ENCODE results near the gene ATP8A2. TPM values are rescaled to one million over a fixed set of nuclear protein-coding genes. Genes with fewer than 3 reads are reported as not detected.
A peak's percentile ranks its signal among the peaks of the same experiment; 100 is the strongest.

ATP8A2 gene
- total RNA-seq, result under 1 TPM; 0.08 to 0.19 TPM

DNA sequence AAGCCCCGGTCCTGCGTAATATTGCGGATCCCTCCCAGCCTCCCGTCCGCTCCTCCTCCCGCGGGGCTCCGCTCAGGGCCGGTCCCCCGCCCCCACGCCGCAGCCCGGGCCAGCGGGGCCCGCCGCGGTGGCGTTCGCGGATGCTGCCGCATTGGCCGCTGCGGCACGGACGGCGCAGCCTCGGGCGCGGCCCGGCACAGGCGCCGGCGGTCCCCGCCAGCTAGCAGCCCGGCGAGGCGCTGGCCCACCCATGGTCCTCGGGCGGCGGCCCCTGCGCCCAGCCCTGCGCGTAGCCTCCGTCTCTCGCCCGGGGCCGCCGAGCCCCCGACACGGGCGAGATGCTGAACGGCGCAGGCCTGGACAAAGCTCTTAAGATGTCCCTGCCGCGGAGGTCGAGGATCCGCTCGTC lies at the start of gene ATP8A2:
Gene ATP8A2, plus strand, starts transcription at position 100 of the 409 bp plus-strand sequence. Its CDS starts 239 bp downstream, at position 339.
- H3K27me3 ChIP-seq, result peaks cover 0 to 13% of the 10 kb centered on the region in 2 donors
- TF ChIP-seq CTCF (IDR thresholded peaks at IDR 0.05), result no peak
- peaks cover 0 to 8% of the 10 kb centered on the region in 2 donors for H3K4me1 ChIP-seq
- H3K27ac ChIP-seq, result no peak within 1 kb of the TSS
- H3K4me3 ChIP-seq, result peak within 1 kb of the TSS in 1 of 2 donors; percentile 39
- H3K36me3 ChIP-seq, result no peaks in the 10 kb centered on the region
- H3K9me3 ChIP-seq, result no peaks in the 10 kb centered on the region
- no peak for DNase-seq (ENCODE audit: low spot score)

- Histone ChIP-seq H3K36me3 (peaks cover 82% of the 10 kb centered on the region), H3K27me3 (no peaks in the 10 kb centered on the region), H3K27ac (no peak overlapping the region), H3K4me3 (no peak overlapping the region), H3K4me1 (no peaks in the 10 kb centered on the region), H3K9me3 (no peaks in the 10 kb centered on the region)
- no peak for TF ChIP-seq CTCF (IDR thresholded peaks at IDR 0.05)
- no peak for DNase-seq (ENCODE audit: low spot score)
These were observed 47.7 kb upstream of the ATP8A2 start for GRCh38 chr13:25324100-25324499.

DNA sequence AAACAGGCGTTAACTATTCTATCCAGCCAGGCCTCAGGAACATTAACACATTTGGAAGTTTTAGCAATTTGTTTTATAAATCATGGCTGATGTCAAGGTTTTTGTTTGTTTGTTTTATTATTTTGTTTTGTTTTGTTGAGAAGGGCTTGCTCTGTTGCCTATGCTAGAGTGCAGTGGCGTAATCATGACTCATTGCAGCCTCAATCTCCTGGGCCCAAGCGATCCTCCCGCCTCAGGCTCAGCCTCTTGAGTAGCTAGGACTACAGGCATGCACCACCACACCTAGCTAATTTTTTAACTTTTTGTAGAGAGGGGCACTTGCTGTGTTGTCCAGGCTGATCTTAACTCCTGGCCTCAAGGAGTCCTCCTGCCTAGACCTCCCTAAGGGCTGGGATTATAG lies 42.1 kb upstream of the ATP8A2 start:
- no peak for DNase-seq (ENCODE audit: low spot score)
- no peaks in the 10 kb centered on the region for H3K9me3 ChIP-seq
- H3K4me3 ChIP-seq, result no peak overlapping the region
- no peaks in the 10 kb centered on the region for H3K4me1 ChIP-seq
- no peaks in the 10 kb centered on the region for H3K27me3 ChIP-seq
- no peak overlapping the region for H3K27ac ChIP-seq
- no peak for TF ChIP-seq CTCF (IDR thresholded peaks at IDR 0.05)
- peaks cover 74% of the 10 kb centered on the region for H3K36me3 ChIP-seq

GRCh38 chr13:25330541-25330940 lies 41.2 kb upstream of the ATP8A2 start:
- no peaks in the 10 kb centered on the region for H3K27me3 ChIP-seq
- no peak overlapping the region for H3K27ac ChIP-seq
- H3K4me1 ChIP-seq, result no peaks in the 10 kb centered on the region

DNA sequence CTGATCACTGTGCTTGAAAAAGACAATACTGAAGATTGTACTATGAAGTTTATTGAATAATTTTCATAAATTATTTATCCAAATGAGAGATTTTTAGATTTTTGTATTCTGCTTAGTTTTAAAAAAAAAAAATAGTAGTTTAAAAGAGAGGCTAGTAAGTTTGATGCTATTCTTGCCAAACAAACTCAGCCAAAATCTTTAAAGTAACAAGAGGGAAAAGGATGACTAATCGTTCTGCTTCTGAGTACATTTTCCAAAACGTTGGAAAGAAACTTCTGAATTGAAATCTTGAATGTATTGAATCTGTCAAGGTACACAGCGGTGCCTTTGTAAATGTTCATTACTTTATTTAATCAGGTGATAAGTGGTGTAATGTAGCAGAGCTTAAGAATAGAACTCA lies 35.9 kb upstream of the ATP8A2 start:
- peaks cover 24% of the 10 kb centered on the region for H3K36me3 ChIP-seq
- no peaks in the 10 kb centered on the region for H3K4me1 ChIP-seq
- H3K9me3 ChIP-seq, result no peaks in the 10 kb centered on the region
- no peak for DNase-seq (ENCODE audit: low spot score)
- no peak overlapping the region for H3K27ac ChIP-seq
- TF ChIP-seq CTCF (IDR thresholded peaks at IDR 0.05), result no peak
- no peak overlapping the region for H3K4me3 ChIP-seq
- no peaks in the 10 kb centered on the region for H3K27me3 ChIP-seq

More at GRCh38 chr13:25330541-25330940, 41.2 kb upstream of the ATP8A2 start:
- no peak for TF ChIP-seq CTCF (IDR thresholded peaks at IDR 0.05)
- Histone ChIP-seq H3K4me3 (no peak overlapping the region), H3K36me3 (peaks cover 65% of the 10 kb centered on the region), H3K9me3 (no peaks in the 10 kb centered on the region)
- DNase-seq (ENCODE audit: low spot score), result no peak

DNA sequence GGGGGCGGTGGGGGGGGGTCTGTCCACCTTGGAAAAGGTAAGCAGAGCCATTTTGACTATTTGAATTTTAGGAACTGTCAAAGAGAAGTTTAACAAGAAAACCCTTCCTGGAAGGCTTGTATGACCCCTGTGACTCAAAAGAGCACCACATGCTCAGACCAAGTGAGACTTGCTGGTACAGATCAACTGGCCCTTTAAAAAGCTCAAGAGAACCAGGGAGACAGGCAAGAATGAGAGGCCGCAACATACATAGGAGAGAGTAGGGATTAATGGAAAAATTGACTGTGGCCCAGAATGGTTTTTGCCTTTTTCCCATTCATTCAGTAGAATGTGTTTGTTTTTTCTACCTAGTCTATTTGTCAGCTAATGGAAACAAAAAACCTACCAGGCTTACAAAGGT lies 26.2 kb upstream of the ATP8A2 start:
- DNase-seq (ENCODE audit: low spot score), result no peak
- TF ChIP-seq CTCF (IDR thresholded peaks at IDR 0.05), result no peak
- no peaks in the 10 kb centered on the region for H3K9me3 ChIP-seq

More for the DNA sequence above, 26.2 kb upstream of the ATP8A2 start:
- H3K4me3 ChIP-seq, result no peak overlapping the region
- no peaks in the 10 kb centered on the region for H3K36me3 ChIP-seq
- H3K4me1 ChIP-seq, result no peaks in the 10 kb centered on the region
- no peaks in the 10 kb centered on the region for H3K27me3 ChIP-seq
- H3K27ac ChIP-seq, result no peak overlapping the region
